ENCODE measurements around the gene MAMDC4. TPM values are rescaled to one million over a fixed set of nuclear protein-coding genes. Genes with fewer than 3 reads are reported as not detected.

The MAMDC4 gene
- total and polyA plus RNA-seq, 2 of the 13 experiments (the other 11 are each of a cell fraction or from before 2014, with no cell fraction given), result 6.0 to 6.8 TPM

DNA sequence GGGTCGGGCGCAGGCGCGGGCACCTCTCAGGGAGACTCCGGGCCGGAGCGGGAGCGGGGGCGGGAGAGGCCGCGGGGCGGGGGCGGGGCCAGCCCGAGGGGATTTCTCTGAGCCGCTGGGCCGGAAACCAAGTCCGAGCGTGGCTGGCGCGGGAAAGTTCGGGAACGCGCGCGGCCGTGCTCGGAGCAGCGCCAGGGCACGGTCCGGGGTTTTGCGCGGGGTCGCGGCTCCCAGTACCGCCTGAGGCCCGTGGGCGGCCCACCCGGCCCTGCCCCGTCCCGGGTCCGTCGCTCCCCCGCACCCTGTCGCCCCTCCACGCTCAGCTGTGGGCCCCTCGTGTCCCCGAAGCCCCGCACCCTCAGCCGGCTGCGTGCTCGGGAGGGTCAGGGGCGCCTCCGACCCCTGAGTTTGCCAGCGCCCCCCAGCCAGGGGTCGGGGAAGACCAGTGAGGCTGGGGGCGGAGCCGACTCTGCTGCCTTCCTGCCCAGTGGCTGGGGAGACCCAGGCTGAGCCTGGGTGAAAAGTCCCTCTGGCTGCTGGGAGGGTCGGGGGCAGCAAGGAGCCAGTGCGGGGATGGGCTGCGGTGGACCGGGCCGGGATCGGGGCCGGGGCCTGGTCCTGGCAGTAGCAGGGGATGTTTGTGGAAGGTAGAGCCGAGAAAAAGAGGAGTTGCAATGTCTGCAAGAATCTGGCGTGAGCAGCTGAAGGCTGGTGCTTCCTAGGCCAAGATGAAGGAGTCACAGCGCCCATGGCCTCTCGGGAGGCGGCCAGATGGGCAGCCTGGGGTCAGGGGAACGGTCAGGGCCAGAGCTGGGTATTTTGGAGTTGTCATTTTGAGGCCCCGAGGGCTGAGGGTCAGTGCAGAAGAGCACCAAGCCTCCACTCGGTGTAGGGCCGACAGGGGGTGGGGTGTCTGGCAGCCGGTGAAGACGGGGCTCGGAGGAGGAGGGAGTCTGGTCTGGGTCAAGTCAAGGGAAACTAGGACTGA lies 34.8 kb downstream of the MAMDC4 start (continued):
- TF ChIP-seq, protein P1, sequence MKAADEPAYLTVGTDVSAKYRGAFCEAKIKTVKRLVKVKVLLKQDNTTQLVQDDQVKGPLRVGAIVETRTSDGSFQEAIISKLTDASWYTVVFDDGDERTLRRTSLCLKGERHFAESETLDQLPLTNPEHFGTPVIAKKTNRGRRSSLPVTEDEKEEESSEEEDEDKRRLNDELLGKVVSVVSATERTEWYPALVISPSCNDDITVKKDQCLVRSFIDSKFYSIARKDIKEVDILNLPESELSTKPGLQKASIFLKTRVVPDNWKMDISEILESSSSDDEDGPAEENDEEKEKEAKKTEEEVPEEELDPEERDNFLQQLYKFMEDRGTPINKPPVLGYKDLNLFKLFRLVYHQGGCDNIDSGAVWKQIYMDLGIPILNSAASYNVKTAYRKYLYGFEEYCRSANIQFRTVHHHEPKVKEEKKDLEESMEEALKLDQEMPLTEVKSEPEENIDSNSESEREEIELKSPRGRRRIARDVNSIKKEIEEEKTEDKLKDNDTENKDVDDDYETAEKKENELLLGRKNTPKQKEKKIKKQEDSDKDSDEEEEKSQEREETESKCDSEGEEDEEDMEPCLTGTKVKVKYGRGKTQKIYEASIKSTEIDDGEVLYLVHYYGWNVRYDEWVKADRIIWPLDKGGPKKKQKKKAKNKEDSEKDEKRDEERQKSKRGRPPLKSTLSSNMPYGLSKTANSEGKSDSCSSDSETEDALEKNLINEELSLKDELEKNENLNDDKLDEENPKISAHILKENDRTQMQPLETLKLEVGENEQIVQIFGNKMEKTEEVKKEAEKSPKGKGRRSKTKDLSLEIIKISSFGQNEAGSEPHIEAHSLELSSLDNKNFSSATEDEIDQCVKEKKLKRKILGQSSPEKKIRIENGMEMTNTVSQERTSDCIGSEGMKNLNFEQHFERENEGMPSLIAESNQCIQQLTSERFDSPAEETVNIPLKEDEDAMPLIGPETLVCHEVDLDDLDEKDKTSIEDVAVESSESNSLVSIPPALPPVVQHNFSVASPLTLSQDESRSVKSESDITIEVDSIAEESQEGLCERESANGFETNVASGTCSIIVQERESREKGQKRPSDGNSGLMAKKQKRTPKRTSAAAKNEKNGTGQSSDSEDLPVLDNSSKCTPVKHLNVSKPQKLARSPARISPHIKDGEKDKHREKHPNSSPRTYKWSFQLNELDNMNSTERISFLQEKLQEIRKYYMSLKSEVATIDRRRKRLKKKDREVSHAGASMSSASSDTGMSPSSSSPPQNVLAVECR (CRISPR knock-in tag; IDR thresholded peaks at IDR 0.05; ENCODE audit: borderline replicate concordance), result no peak; the same call in 1 of the 2 replicates
- TF ChIP-seq MAFG (CRISPR knock-in tag; IDR thresholded peaks at IDR 0.05) (no peak), YY1 (IDR thresholded peaks at IDR 0.05; ENCODE audit: insufficient read depth, insufficient replicate concordance, low read depth, low read length) (no peak), PAWR (CRISPR knock-in tag; IDR thresholded peaks at IDR 0.05; ENCODE audit: borderline replicate concordance) (no peak), NFE2L1 (CRISPR knock-in tag; IDR thresholded peaks at IDR 0.05; ENCODE audit: borderline replicate concordance) (no peak), ZNF644 (CRISPR knock-in tag; IDR thresholded peaks at IDR 0.05; ENCODE audit: low read depth) (no peak), ZNF292 (CRISPR knock-in tag; IDR thresholded peaks at IDR 0.05; ENCODE audit: borderline replicate concordance, low read depth) (no peak), ZNF530 (CRISPR knock-in tag; IDR thresholded peaks at IDR 0.05; ENCODE audit: low read depth) (no peak), ZNF678 (CRISPR knock-in tag; IDR thresholded peaks at IDR 0.05) (no peak), ZBTB42 (CRISPR knock-in tag; IDR thresholded peaks at IDR 0.05) (no peak), ZNF33A (CRISPR knock-in tag; IDR thresholded peaks at IDR 0.05; ENCODE audit: borderline replicate concordance) (no peak), ARID3A (IDR thresholded peaks at IDR 0.05; ENCODE audit: low read depth, low read length) (no peak), ZNF235 (CRISPR knock-in tag; IDR thresholded peaks at IDR 0.05; ENCODE audit: borderline replicate concordance) (peak; percentile 49; the same call in 1 of the 2 replicates), CHD2 (IDR thresholded peaks at IDR 0.05; ENCODE audit: low read depth, low read length) (no peak), DPF2 (CRISPR knock-in tag; IDR thresholded peaks at IDR 0.05; ENCODE audit: borderline replicate concordance, low read depth) (no peak), RARG (CRISPR knock-in tag; IDR thresholded peaks at IDR 0.05; ENCODE audit: low read depth) (no peak), ZNF557 (CRISPR knock-in tag; IDR thresholded peaks at IDR 0.05) (no peak), HMGXB4 (CRISPR knock-in tag; IDR thresholded peaks at IDR 0.05; ENCODE audit: borderline replicate concordance in 1 of 2, low read depth in 1 of 2) (peak in 1 of 2 experiments; percentile 81; a peak in 2 of 4 replicates), ZNF558 (CRISPR knock-in tag; IDR thresholded peaks at IDR 0.05; ENCODE audit: borderline replicate concordance) (0 out of 2 replicates have a peak, but pooled peaks have one; percentile 68)
